ENCODE measurements around the gene LRCH3.
"Not testable (repeated sequence)": the region's sequence is repeated elsewhere in the genome, so short reads cannot be mapped to it uniquely, and the experiment has no call there.

The LRCH3 gene

DNA sequence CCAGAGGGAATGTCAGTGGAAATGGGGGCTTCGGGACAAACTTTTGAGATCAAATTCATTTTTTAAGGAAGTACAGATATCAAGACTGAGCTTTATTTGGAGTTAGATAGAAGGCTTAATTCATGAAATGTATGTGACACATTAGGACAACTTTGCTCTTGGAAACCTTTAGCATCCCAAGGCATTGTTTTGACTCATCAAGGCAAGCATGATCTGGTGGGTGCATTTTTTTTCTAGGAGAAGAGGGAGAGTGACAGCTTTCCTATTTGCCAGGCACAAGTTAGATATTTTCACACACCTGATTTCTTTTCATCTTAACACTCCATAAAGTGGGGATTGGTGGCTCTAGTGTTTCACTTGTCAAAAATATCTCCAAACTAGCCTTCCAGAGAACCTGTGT, 97.5 kb downstream of the LRCH3 start:
- no peak for DNase-seq

- no peak for DNase-seq
Observed at GRCh38 chr3:197889204-197889930, 98.3 kb downstream of the LRCH3 start.

- DNase-seq: no peak
Observed at GRCh38 chr3:197890693-197891092, 99.6 kb downstream of the LRCH3 start.

DNA sequence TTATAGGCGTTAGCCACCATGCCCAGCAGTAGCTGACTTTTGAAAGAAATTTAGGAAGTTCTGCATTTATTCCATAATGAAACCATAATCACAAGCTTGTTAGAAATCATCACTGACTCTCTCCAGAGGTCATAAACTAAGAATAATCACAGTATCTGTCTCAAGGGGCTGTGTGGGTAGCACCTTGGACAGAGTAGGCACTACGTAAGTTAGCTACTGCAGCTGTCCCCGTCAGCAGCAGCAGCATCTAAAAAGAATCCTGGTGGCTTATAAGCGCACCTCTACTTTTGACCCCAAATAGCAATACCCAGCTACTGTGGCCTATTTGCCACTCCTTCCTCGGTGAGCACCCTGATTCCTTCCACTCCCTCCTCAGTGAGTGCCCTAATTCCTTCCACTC, 101.1 kb downstream of the LRCH3 start:
- no peak for DNase-seq

GRCh38 chr3:197896421-197896820, 105.4 kb downstream of the LRCH3 start:
- DNase-seq: no peak

- peak; percentile 17 for DNase-seq
Observed at GRCh38 chr3:197899833-197900478, 108.9 kb downstream of the LRCH3 start.

- no peak for DNase-seq
Observed at GRCh38 chr3:197901626-197902025, 110.6 kb downstream of the LRCH3 start.

DNA sequence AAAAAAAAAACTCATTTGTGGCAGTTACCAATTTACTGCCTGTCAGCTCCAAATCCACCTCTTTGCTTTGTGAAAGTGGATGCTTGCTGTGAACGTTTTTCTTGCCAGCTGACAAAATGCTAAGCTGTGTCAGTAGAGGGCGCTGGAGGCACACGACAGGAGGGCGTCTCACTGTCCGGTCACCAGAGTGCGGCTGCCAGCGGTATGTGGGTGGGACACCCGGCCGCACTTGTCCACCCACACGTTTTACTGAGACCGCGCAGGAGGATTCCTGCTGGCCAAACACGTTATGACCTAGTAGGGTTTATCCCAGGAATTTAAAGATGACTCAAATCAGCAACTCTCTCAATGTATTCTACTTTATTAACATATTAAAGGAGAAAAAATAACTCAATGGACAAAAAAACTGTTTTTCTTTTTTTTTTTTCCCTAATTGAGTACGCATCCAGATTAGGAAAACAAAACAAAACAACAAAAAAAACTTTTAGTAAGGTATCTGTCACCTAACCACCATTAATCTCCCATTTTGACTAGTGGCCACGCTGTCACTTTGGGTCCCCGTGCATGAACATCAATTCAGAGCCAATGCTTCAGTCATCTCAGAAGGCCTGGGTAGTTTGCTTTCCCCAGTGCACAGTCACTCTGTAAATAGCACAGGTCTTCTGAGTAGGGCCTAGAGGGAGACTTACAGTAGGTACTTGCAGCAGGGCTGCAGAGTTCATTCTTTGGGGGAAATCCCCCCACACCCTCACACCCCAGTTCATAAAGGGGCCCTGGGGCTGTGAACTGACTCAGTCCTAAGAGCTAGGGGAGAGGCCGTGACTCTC, 115.2 kb downstream of the LRCH3 start:
- DNase-seq: peak; percentile 86

- no peak for DNase-seq
Observed at GRCh38 chr3:197906850-197907187, 115.8 kb downstream of the LRCH3 start.

- no peak for DNase-seq
Observed at GRCh38 chr3:197907196-197907595, 116.1 kb downstream of the LRCH3 start.

DNA sequence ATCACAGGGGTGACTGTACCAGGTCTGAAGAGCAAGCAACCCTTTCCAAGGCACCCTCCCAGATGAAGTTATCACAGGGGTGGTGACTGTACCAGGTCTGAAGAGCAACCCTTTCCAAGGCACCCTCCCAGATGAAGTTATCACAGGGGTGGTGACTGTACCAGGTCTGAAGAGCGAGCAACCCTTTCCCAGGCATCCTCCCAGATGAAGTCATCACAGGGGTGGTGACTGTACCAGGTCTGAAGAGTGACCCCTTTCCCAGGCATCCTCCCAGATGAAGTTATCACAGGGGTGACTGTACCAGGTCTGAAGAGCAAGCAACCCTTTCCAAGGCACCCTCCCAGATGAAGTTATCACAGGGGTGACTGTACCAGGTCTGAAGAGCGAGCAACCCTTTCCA, 117.5 kb downstream of the LRCH3 start:
- DNase-seq: not testable (repeated sequence)

GRCh38 chr3:197908957-197909701, 118.1 kb downstream of the LRCH3 start:
- DNase-seq: no peak

DNA sequence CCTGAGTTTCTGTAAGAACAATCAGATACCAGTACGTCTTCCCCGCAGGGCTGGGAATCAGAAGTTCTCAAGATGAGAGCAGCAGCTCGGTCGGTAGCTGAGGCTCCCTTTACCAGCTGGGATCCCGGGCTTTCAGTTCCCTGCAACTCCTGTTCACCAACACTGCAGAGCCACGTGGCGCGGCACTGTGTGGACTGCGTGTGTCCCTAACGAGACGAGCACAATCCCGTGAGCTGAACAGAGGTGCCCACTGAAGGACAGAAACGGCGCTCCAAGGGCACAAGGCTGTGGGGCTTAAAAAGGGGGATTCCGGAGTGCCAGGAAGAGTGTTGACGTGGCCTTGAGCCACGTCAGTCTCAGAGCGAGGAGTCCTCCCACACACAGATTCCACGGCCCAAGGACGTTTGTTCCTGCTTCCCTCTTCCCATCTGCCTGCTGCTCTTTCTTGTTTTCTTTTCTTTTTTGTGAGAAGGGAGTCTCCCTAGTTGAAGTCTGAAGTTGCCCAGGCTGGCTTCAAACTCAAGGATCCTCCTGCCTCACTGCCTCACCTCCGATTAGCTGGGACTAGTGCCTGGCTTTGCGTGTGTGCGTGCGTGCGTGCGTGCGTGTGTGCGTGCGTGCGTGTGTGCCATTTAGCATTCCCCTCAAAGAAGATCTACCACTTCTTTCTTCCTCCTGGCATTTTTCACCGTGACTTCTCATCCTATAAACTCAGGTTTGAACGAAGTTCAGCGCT, 121.9 kb downstream of the LRCH3 start:
- no peak for DNase-seq

GRCh38 chr3:197913641-197914380, 122.8 kb downstream of the LRCH3 start:
- no peak for DNase-seq

DNA sequence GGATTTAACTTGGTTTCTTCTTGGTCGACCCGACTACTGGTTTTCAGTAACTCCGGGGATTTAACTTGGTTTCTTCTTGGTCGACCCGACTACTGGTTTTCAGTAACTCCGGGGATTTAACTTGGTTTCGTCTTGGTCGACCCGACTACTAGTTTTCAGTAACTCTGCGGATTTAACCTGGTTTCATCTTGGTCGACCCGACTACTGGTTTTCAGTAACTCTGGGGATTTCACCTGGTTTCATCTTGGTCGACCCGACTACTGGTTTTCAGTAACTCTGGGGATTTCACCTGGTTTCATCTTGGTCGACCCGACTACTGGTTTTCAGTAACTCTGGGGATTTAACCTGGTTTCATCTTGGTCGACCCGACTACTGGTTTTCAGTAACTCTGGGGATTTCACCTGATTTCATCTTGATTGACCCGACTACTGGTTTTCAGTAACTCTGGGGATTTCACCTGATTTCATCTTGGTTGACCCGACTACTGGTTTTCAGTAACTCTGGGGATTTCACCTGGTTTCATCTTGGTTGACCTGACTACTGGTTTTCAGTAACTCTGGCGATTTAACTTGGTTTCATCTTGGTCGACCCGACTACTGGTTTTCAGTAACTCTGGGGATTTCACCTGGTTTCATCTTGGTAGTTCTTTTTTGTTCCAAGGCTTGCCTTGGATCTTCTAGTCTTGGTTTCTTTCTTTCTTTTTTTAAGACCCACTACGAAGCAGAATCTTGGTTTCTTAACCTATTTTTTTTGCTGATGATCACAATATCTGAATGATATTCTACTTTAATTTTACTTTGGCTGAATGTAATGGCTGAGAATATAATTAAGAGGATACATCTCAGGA, 130.6 kb downstream of the LRCH3 start:
- not testable (repeated sequence) for DNase-seq

DNA sequence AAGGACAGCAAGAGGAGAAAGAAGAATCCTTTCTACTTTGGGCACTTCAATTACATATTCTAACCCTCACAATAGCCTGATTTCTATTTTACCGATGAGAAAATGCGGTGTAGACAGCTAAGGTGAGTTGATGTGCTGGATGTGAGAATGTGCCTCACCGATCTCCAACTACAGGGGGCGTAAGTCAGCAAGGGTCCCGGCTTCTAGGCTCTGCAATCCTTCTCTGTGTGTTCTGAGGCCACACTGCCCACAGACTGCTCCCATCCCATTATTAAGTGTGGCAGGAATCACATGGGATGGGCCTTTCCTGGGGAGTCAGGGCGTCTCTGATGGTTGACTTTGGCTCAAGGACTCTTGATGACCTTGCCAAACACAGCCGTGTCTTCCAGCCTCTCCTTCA, 135.4 kb downstream of the LRCH3 start:
- no peak for DNase-seq

GRCh38 chr3:197927578-197927977, 136.5 kb downstream of the LRCH3 start:
- not testable (repeated sequence) for DNase-seq

DNA sequence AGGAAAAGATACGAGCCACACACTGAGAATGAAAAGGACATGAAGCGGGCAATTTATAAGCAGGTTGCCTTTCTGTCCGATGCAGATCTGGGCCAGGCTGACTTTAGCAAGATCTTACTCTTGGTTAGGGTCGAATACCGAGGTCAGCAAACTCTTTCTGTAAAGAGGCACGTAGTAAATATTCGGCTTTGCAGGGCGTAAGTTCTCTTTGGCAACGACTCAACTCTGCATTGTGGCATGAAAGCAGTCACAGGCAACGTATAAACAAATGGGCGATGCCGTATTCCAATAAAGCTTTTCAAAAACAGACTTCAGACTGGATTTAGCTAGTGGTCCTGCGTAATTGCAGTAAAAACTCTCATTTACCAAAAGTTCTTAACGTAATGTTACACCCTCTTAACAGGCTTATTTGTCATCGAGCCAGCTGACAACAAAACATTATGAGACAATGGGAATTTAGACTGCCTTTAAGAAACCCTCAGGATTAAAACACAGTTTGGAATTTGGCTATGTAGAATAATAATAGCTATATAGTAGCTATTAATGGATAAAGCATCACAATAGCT, 145.8 kb downstream of the LRCH3 start:
- no peak for DNase-seq
